GM19372 (cell line): Measurements from ENCODE around the gene LIF.
"Not testable (repeated sequence)": the region's sequence is repeated elsewhere in the genome, so short reads cannot be mapped to it uniquely, and the experiment has no call there.

Source experiments
- ATAC-seq: cut with Tn5 transposase; IDR thresholded peaks from one replicate; pipeline ENCODE4 v1.9.1; 2021; ENCODE audit warnings: mild to moderate bottlenecking, low read depth, moderate library complexity; ENCODE audit not compliant: unreplicated experiment

Gene LIF

DNA sequence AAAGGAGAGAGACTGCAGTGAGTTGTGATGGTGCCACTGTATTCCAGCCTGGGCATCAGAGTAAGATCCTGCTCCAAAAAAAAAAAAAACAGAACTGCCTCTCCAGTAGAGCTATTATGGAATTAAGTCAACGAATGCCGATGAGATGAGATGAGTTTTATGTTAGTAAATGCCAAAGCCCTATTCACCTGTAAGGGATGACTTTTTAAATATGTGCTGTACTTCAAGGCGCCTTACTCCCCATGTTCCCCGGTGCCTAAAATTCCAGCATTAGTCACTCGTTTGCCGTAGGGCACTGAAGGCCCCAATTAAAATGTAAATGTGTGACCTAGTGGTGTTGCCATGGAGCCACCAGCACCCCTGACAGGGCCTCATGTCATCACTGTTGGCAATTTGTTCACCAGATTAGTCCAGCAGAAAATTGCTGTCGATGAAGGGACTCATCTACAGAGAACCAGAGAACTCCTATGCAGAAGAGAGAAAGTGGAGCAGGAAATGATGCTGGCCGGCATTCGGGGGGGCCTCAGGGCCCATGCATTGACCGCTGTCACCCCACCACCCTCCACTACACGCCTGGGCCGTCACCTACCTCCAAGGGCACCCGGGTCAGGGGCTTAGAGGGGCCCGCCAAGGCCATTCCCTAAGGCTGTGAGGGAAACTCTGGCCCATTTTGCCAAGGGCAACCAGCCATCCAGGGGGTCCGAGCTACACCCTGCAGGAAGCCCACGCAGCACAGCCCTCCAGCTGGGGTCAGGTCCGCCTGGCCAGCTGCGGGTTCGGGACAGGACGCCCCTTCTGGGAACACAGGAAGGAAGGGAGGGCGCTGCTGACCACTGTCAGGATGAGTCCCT lies 17.8 kb downstream of the LIF start:
- no peak for ATAC-seq

DNA sequence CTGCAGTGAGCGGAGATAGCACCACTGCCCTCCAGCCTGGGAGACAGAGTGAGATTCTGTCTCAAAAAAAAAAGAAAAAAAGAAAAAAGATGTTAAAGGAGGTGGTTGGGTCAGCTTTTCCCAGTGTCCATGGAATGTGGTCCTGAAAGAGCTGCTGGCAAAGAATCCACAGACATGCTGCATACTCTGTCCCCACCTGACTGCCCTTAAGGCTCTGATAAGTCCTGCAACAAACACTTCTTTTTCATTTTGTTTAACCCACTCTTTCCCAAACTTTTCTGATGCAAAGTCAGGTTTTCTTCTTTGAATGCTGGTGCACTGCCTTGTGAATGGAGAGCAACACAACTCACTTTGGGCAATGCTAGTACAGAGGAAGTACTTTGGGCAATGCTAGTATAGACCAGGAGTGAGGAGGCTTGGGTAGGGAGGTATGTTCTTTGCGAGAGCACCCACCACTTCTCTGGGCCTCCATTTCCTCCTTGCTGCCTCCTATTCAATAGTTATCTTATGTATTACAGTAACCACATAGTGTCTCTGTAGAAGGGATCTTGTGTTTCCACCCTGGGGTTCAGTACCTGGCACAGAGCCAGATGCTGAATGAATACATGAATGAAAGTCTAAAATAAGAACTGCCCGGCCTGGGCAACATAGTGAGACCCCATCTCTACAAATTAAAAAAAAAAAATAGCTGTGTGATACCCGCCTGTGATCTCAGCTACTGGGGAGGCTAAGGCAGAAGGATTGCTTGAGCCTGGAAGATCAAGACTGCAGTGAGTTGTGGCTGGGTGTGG lies 18.9 kb downstream of the LIF start:
- ATAC-seq = no peak

DNA sequence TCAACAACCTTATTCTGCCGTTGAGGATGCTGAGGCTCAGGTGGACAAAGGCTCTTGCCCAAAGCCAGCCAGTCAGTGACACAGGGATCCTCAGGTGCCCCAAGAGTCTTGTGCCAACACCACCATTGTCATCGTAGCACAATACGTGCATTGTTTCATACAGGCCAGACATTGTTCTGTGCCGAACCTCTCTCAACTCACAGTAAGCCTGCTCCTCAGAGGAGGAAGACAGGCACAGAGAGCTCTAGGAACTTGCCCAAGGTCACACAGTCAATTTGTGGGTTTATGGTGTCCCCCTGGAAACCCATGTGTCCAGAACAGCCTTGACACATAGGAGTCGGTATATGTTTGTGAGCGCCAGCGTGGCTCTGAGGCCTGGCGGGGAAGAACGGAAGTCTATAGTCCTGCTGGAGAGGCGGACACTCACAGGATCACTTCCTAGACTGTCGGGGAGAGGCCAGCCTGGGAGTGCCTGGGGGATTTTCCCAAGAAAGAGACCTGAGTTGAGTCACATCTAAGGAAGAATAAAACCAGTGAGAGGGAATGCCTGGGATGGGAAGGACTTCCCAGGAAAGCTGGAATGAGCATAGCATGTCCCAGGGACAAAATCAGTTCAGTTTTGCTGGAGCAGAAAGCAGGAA lies 20.2 kb downstream of the LIF start:
- ATAC-seq = no peak

DNA sequence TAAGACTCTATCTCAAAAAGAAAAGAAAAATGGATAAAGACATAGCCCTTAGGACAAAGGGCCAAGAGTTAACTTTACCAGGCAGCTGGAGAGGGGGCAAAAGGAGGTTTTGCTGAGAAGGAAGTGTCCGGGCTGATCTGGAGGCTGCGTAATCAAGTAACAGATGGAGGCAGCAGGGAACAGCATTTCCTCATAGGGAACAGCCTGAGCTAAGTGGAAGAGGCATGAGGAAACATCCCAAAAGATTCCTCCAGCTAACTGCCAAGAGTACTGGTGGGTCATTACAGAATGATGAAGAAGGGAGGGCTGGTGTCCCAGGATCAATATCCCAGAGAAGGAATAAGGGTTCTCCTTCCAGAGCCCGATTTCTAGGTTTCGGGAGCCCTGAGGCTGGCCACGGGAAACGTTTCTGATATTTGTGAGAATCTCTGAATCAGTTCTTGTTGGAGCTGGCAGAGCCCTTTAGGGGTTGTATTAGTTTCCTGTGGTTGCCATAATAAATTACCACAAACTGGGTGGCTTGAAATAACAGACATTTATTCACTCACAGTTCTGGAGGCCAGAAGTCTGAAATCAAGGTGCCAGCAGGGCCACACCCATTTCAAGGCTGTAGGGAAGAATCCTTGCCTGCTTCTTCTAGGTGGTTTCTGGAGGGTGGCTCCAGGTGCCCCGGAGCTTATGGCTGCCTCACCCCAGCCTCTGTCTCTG lies 21.2 kb downstream of the LIF start:
- no peak for ATAC-seq

DNA sequence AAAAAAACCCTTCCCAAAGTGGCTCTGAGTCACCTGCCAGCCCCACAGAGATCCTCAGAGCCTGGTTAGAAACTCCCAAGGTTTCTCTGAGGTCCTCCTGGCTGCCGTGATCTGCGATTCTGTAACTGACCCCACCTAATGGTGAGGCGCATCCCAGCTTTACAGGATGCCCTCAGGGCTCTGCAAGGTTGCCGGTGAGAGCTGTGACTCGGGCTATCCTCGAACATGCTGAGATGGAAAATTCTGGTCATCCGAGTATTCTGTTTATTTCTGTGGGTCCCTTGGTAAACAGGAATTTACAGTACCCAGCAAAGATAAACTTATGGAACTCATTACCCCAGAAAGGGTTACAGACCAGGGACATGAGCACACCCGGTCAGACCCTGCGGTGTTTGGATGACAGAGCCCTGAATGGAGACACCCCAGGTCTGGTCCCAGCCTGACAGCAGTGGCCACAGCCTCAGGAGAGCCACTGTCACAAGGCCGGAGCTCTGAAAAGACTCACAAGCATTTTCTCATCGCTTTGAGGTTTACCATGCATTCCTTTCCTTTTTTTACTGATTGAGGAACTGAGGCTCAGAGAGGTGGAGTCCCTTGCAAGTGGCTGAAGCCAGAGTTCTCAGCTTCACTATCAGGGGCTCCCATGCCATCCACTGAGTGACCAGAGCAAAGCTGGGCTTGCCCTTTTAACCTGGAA lies 22.2 kb downstream of the LIF start:
- no peak for ATAC-seq

DNA sequence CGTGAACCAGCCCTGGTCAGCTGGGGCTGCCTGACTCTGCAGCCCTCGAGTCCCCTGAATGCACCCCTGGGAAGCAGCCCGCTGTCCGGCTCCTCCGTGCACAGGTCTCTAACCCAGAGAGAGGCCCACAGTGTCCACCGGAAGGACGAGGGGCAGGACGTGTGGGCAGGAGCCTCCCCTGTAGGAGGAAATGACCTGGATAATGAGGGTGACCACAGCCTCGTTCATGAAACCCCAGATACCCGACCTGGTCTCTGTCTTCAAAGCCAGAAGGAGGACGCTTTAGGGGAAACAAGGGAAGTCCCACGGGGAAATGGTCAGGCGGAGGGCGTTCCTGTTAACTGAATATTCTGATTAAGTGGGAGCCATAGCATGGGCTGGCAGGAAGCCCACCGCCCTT lies 23.3 kb downstream of the LIF start:
- ATAC-seq = no peak

DNA sequence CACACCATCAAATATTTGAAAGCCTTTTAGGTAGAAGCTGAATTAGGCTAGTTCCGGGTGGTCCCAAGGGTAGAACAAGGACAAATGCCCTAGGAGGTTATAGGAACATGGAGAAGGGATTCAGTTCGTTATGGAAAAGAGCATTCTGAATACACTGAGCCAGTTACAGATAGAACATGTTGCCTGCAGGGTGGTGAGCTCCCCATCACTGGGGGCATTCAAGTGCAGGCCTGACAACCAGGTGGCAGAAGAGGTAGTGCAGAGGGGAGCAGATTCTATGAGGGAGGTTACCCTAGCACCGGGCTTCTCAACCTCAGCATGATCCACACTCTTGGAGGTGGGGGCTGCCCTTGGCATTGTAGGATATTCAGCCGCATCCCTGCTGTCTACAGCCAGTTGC lies 24.2 kb downstream of the LIF start:
- no peak for ATAC-seq

DNA sequence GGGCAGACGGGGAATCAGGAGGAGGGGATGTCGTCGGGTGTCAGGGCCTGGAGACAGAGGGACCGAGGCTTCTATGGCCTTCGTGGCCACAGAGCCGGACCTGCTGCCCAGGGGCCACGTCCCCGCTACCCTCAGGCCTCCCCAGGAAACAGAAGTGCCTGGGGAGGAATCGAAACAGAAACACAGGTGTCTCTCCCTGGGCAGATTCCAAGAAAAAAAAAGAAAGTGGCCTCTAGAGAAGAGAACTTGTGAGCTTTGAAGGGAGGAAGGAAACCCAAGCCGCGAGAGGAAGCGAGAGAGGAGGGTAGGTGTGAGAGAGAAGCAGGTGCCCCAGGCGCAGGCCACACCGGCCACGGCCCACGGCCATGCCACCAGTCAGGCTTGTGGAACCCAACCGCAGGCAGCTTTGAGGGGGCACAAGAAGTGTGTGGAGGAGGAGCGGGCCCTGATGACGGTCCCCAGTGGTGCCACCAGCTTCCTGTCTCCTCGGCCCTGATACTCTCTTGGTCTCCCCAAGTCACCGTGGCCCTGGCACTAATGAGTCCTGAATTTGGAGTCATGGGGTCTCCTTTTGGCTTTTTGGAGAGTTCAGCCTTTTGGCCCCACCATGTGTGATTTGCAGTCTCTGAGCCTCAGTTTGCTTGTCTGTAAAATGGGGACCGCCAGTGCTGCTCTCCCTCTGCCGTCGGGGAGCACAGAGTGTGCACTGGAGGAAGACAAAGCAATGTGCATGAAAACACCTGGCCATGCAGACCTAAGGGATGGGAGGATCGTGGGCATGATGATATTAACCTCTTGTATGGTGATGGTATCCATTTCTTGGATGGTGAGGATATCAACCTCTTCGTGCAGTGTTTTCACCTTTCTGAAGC lies 25.2 kb downstream of the LIF start:
- no peak for ATAC-seq

DNA sequence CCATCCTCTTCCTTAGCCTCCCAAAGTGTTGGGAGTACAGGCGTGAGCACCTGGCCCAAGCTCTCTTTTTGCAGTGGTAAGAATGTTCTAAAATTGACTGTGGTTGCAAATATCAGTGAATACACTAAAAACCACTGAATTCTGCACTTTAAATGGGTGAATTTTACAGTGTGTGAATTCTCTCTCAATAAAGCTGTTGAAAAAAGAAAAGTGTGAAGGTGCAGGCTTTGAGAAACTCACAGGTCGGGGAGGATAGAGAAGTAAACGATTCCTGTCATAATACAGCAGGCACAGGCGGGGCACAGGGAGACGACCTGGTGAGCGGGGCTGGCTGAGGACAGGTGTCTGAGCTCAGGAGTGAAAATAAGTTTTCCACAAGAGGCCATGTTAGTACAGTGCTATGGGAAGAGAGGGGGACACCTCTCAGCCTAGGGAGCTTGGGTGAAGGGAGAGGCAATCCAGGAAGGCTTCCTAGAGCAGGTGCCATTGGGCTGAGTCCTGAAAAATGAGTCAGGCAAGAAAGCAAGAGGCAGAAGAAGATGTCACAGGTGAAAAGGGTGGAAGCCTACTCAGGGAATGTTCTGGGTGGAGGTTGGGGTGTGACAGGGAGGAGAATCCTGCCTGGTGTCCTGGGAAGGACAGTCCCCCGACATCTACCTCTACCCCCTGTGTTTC lies 26.1 kb downstream of the LIF start:
- ATAC-seq = no peak

DNA sequence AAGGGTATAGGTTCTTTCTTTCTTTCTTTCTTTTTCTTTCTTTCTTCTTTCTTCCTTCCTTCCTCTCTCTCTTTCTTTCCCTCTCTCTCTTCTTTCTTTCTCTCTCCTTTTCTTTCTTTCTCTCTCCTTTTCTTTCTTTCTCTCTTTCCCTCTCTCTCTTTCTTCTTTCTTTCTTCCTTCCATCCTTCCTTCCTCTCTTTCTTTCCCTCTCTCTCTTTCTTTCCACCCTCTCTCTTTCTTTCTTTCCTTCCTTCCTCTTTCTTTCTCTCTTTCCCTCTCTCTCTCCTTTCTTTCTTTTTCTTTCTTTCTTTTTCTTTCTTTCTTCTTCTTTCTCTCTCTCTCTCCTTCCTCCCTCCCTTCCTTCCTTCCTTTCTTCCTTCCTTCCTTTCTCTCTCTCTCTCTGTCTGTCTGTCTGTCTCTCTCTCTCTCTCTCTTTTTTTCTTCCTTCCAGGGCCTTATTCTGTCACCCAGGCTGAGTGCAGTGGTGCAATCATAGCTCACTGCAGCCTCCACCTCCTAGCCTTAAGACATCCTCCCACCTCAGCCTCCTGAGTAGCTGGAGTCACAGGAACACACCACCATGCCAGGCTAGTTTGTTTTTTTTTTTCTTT lies 26.8 kb downstream of the LIF start:
- no peak for ATAC-seq

DNA sequence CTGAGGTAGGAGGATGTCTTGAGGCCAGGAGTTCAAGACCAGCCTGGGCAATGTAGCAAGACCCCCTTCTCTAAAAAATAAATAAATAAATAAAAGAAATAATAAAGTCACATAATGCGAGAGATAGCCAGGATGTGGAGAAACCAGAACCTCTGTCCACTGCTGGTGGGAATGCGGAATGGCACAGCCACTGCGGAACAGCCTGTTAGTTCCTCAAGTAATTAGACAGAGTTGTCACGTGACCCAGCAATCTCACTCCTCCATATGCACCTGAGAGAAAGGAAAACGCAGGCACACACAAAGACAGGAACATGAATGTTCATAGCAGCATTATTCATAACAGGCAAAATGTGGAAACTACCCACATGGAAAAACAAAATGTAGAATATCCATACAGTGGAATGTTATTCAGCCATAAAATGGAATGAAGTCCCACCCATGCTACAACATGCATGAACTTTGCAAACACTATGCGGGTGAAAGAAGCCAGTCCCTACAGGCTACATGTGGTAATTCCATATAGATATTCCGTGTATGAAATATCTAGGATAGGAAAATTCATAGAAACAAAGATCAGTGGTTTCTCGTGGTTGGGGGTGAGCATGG lies 27.4 kb downstream of the LIF start:
- no peak for ATAC-seq

DNA sequence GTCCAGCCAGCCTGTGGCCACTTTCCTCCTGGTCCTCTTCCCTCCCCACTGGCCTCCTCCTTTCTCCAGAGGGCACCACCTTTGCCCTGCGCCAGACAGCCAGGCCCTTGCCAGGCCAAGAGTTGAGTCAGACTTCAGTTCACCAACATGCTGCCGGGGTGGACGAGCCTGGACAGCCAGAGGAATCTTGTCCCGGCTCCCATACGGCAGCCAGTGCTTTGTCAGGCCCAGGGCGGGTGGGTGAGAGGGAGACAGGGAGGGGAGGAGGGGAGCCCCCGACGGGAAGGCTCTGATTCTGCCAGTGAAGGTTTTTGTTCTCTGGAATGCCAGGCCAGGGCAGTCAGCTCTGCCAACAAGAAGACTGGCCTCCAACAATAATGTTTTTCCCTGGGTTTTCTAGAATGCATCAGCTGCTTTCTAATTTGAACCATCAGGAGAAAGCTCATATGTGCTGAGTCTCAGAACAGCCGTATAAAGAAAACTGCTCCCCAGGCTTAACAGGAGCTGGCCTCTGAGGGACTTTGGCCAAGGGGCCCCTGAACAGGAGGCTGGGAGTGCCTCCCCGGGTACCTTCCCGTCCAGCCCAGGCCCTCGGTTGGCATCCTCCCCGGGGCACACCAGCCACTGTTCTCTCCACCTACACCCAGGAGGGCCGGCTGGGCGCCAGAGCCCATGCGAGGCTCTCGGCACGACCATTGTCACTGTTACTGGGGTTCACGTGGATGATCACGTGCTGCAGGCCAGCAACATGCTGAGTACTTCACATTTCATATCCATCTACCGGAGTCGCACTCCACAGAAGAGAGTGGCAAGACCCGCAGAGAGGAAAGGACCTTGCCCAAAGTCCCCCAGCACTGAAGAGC lies 28.6 kb downstream of the LIF start:
- ATAC-seq = no peak

DNA sequence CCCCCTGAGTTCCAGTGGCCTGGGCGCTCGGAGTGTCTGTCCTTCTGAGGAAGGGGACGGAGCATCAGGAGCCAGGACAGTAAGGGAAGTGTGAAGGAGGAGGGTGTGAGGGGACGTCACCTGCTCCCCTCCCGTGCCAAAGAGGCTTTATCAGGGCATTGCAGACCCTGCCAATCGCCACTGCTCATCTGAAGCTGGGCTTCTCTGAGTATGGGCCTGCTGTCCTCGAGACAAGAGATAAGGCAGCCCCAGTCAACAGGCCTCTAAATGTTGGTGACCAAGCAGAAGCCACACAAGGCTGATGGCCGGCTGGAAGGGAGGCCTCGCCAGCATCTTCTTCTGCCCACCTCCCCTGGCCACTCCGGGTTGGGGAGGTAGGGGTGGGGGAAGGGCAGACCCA lies 29.8 kb downstream of the LIF start:
- no peak for ATAC-seq

DNA sequence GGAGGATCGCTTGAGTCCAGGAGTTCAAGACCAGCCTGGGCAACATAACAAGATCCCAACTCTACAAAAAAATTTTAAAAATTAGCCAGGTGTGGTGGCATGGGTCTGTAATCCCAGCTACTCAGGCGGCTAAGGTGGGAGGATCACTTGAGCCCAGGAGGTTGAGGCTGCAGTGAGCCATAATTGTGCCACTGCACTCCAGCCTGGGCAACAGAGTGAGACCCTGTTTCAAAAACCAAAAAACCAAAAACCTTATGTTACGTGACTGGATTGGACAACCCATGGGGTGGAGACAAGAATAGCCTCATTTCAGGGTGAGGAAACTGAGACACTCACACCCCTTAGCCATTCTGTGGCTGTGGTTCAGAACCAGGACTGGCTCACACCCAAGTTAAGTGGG lies 30.3 kb downstream of the LIF start:
- not testable (repeated sequence) for ATAC-seq

DNA sequence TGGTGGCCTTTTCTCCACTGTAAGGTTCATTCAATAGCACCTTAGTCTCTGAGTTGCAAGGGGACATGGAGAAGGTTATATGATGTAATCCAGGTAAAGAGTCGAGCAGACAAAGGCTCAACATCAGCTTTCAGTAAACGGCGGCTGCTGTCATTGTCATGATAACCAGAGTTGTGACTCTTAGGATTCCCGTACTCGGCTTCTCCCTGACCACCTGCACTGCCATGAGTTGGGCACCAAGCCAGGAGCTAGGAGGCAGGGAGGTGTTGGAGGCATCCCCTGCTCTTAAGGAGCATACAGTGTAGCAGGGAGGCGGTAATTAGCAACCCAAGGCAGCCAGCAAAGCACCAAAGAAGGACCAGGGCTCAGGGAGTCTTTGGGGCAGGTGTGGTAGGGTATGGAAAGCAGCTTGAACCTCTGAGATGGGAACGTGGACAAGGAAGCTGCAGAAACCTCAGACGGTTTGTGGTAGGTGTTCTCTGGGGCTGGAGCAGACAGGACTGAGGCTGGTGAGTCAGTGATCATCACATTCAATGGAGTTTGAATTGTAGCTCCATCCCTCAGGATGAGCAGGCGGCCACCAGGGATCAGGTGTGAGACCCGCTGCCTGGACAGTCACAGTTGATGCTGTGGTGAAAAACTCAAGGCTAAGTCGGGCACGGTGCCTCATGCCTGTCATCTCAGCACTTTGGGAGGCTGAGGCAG lies 31.7 kb downstream of the LIF start:
- ATAC-seq = no peak

DNA sequence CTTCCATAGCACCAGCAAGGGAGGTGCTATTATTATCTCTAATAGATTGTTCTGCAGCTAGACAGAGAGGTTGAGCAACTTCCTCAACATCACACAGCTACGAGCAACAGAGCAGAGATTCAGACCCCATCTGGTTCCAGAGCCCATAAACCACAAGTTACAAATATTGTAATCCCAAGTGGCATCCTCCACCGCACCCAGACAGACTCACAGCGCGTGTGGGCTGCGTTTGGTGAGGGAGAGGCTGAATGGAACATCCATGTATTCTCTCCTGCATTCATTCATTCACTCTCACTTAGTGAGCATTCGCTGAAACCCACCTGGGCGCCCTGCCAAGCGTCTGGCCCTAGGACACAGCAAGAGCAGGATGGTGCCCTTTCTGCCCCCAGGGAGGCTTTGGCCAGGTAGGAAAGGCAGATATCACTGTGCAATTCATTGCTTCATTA lies 33.5 kb downstream of the LIF start:
- no peak for ATAC-seq
